Renal pelvis (tissue), 4 donors: ENCODE results near the gene PLEKHG7. TPM values are rescaled to one million over a fixed set of nuclear protein-coding genes. Genes with fewer than 3 reads are reported as not detected.

ENCODE experiments used
- DNase-seq: peaks from one replicate; pipeline ENCODE4 v3.0.0-alpha.2; 2013
- polyA plus RNA-seq, 3 donors: library from polyadenylated mRNA; unstranded; fragments of 120-200 nt; gene quantifications; one replicate each; pipeline ENCODE4 v1.2.1, GENCODE V29; 2013; ENCODE audit not compliant: insufficient read length in 3 of 3

PLEKHG7 gene
- polyA plus RNA-seq, 3 donors: 0.60 to 1.3 (median 0.78) TPM

DNA sequence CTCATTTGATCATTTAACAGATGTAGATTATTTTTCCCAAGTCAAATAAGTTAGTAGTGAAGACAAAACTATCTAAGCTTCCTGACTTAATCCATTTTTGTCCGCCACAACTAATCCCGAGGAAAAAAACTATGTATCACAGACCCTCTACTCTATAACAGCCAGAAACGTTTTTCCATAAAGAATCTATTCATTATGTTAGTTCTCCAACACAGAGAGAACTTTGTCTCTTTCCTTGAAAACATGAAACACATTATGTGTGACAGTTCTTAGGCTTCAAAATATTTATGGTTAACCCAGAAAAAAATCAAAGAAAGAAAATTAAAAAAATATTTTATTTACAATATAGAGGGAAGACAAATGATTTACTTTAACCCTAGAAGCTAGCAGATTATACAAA, 100.1 kb downstream of the PLEKHG7 start:
- no peak for DNase-seq

DNA sequence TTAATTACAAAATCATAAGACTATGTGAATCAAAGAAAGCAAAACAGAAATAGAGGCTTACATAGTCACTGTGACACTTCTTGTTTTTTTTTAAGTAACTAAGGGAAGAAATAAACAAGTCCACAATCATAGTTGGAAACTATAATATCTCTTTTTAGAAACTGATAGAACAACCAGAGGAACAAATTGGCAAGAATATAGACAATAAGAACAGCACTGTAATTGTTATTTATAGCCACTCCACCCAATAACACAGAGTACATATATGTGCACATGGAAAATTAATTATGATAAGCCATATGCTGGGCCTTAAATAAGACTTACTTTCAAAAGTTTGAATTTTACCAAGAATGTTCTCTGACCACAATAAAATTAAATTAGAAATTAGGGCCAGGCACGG, 101.1 kb downstream of the PLEKHG7 start:
- no peak for DNase-seq

DNA sequence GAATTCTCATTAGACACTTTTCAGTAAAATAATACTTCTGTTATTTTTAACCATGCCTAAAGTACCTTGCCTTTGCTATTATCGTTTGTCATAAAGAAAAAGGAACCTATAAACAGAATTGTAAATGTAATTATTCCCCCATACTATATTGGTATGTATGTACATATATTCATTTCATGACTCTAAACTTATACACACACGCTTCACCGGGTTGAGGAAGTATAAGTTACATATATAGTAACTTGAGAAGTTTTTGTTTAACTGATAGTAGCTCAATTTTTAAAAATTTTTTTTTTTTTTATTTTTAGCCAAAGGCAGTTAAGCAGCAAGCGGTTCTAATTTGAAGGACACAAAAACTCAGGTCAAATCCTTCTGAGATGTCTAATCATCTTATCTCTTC, 107.6 kb downstream of the PLEKHG7 start:
- no peak for DNase-seq

DNA sequence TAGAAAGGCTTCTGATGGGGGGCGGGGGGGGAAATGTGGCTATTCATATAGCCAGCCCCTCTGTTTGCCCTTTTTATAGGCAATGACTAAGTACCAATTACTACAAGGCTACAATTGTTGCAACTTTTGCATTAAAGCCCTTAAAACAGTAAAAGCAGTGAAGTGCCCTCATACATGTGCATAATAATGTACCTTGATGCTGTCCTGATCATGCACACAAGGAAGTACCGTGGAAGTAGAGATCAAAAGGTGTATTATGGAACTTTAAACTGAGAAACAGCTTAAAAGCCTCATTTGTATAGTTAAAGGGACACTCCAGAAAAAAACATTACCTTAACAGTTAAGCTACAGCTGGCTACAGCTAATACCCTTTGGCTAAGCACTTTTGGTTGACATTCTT, 111.8 kb downstream of the PLEKHG7 start:
- DNase-seq: no peak

DNA sequence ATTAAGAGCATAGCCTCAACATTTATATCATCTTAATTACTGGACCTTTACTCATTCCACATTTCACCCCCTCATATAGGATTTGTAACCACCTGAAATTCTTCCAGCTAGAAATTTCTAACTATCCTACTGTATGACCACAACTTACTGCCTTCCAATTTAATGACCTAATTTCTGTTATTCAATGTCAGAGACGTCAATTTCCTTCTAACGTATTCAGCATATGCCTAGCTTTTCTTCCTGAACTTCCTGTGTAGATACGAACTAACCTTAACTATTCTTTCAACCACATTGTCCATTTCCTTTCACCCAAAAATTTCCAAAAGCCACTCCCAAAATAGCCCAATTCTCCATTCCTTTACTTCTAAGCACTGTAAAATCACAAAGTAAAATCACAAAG, 118.4 kb downstream of the PLEKHG7 start:
- DNase-seq: no peak

Other genes with a start within 250 kb of the PLEKHG7 start
- gene EEA1, start 226.3 kb downstream of the PLEKHG7 start, polyA plus RNA-seq: 10 to 100 TPM; 13.1 to 16.7 (median 13.7) TPM